Epidermal melanocyte (primary cell): ENCODE results near the gene C4orf33.
"Not testable (repeated sequence)": the region's sequence is repeated elsewhere in the genome, so short reads cannot be mapped to it uniquely, and the experiment has no call there.

Experiments used
- DNase-seq: peaks from one replicate; pipeline ENCODE4 v3.0.0; 2011; ENCODE audit warnings: low spot score; ENCODE audit not compliant: insufficient read length

C4orf33 gene

DNA sequence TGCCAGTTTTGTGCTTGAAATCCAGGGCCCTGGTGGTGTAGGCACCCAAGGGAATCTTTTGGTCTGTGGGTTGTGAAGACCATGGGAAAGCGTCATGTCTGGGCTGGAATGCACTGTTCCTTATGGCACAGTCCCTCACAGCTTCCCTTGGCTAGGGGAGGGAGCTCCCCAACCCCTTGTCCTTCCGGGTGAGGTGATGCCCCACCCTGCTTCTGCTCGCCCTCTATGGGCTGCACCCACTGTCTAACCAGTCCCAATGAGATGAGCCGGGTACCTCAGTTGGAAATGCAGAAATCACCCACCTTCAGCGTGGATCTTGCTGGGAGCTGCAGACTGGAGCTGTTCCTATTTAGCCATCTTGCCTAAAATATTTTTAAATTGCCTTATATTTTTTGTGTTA, 30.7 kb downstream of the C4orf33 start:
- not testable (repeated sequence) for DNase-seq

DNA sequence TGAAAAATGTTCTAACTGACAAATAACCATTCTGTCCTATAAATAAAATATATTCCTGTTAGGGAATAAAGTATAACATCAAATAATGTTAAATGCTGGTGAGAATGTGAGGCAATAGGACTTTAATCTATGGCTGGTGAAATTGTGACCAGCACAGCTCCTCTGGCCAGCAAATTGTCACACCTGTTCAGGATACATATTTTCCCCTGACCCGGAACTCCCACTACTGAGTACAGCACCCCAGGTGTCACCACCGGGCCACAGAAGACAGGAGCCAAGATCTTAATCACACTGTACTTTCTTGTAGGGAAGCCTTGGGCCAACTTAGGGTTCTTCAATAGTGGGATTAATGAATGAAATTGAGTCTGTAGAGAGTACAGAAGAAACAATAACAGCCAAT, 33.2 kb downstream of the C4orf33 start:
- DNase-seq, result no peak

DNA sequence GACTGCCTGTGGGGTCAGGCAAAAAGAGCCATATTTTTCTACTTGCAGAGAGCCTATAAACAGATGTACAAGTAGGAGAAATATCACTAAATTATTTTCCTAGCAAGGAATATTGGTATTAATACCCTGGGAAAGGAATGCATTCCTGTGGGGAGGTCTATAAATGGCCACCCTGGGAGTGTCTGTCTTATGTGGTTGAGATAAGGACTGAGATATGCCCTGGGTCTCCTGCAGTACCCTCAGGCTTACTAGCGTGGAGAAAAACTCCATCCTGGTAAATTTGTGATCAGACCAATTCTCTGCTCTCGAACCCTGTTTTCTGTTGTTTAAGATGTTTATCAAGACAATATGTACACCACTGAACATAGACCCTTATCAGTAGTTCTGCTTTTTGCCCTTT, 35.4 kb downstream of the C4orf33 start:
- no peak for DNase-seq

DNA sequence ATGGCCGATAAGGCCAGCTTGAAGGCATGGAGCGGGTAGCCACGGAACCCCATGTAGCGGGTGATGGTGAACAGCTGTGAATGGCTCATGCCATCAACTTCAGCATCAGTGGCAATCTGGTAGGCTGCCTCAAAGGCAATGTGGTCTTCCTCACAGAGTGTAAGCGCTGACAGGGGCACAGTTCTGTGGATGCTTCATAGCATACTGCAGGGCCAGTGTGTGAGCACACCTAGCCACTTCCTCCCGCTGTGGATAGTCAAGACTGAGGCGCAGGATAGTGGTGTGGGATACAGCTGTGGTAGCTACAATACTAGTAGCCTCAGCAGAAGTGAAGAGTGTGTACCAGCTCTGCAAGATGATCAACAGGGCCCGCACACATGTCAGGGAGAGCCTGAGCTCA, 40.5 kb downstream of the C4orf33 start:
- DNase-seq, result no peak

DNA sequence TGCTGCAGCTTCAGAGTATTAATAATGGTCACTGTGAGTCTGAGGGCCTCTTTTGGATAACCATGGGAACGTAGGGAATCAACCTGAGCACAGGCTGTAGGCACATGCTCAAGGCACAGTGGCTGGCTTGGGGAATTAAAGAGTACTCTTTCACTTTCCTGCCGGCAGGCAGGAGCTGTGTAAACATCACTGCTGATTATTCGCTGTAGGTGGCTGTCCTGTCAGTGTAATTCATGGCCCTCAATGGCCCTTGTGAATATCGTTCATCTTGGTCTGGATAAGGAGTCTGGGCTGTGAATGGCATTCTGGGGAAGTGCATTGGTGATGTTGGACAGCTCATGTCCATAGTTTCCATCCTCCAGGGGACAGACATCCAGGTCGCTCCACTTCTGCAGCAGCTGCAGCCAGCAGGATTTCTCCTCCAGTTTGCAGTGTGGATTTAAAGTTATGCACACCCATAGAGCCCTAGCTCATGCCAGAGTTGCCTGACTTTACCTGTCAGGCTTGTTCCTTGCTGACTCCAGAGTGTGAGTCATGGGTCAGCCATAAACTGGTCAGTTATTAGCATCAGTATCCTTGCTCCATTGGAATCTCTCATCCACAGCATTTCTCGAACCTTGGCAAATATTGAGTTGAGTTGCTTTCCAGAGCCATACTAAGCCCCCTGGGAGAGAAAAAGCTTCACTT, 43.0 kb downstream of the C4orf33 start:
- no peak for DNase-seq

DNA sequence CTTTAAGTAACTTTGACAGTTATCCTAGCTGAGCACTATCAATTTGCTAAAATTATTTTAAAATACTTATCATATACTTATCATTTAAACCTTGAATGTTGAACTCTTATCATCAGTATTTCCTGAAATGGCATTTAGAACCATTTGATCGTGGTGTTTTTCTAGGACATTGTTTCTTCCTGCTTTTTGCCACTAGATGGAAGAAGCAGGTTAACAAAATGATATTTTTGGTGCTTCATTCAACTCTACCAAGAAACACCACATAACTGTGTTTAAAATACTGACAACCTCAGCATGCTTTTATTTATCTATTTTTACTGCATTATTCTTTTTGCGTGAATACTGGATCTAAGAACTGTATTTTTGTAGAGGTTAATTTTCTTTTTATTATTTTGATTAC, 44.6 kb downstream of the C4orf33 start:
- no peak for DNase-seq

DNA sequence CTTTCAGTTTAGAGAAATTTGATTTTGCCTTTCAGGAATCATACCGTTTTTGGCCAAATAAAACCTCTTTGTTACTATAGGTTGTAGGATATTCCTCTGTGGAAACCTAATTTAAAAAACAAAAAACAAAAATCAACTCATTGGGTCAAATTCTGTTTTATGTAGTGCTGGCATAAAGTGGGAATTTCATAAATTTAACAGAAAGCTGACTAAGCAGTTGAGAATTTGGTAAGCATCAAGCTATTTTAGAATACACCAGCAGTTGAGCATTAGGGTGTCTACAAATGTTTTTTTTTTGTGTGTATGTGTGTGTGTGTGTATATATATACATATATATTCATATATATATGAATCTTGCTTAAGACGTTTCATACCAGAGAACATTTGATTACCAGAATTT, 47.4 kb downstream of the C4orf33 start:
- no peak for DNase-seq

DNA sequence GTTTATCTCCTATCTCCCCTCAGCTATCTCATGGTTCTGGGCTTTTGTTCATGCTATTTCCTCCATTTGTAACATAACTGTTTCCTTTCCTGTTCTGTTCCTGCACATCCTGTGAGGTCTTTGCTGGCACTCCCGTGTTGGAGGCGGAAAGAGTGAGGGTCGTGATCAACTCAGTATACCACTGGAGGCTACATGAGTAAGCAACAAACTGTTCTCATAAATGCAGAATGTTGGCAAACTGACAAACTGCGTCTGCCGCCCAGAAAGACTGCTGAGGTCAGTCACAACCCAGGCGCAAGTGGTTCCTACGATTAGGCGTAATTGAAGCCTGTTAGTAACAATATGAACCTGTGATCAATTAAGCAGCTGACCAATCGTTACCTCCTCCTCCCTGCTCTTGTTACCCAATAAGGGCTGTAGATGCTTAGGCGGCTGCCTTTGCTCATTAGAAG, 48.8 kb downstream of the C4orf33 start:
- no peak for DNase-seq

DNA sequence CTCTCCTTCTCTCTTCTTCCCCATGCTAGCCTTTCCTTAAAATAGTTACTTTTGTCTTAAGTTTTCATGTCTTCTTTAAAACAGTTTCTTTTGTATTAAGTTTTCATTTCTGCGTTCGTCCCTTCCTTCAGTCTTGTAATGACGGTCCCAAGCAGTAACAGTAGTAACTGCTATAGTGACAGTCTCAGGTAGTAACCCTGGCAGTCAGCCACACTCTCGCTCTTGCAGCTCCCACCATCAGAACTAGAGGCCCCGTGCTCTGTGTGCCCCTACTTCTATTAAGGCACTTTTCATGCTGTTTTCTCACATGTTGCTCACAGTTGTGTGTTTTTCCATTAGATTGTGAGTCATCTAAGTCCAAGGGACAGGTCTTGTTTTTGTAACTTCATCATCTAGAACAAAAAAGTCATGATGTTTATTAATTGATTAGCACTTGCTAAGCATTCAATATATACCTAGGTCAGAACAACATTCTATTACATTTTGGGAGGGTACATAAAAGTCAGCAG, 49.3 kb downstream of the C4orf33 start:
- DNase-seq, result no peak

DNA sequence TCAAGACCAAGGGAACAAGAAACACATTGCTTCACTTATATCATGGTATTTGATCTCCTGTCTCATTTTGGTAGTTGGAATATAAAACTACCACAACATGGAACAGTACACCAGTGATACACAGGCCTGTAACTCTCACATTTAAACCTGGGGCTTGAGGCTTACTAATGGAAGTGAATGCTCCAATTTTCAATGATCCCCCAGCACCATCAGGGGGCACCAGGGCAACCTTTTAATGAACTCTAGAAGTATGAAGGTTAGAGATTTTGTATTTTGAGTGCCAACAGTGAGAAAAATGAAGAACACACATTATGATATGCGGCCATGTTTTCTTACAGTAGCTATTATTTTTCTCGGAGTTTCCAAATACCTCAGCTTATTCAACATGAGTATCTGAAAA, 50.7 kb downstream of the C4orf33 start:
- DNase-seq, result no peak

DNA sequence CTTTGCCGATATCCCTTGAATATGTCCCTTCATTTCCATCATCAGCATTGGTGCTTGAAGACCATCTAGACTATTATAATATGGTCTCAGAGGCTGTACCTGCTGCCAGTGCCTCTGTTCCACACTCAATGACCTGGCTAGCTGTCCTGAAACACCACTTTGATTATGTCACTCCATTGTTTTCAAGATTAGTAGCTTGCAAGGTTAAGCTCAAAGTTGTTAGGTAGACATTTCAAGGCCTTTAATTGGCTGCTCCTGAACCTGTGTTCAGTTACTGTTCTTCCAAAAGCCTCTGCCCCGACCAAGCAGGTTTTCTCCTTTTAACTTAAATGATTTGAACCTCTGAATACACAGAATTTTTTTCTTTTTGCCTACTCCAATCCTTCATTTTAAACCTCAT, 52.9 kb downstream of the C4orf33 start:
- DNase-seq, result no peak

DNA sequence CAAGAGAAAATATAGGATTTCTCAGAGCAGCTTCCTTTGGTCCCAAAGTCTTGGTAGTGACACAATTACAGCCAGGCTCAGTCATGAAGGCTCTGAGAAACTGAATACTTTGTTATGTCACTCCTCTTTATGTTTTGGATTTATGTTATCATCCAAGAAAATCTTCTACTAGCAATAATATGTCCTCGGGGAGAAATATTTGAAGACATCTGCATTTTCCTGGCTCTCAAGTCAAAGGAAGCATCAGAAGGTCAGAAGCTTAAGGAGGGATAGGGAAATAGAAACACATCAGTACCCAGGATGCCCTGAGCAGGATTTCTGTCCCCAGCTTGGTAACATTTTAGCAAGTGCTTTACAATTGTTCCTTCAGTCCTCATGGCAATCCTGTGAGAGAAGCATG, 54.0 kb downstream of the C4orf33 start:
- no peak for DNase-seq

DNA sequence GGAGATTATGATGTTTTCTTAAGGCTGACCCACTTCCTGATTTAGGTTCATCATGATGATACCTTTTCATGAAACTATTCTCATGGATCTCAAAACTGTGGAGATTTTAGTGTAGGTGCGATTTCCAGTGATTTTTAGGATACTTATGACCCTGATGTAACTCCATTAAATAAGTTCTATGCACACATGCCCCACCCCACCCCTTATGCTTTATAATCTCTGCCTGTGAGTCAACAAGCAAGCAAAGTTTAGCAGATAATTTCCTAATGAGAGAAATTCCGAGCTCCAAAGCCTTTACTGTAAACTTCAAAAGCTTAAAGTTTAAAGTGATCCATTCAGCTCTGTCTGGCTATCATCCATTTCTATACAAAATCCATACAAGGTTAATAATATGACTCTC, 56.4 kb downstream of the C4orf33 start:
- no peak for DNase-seq

DNA sequence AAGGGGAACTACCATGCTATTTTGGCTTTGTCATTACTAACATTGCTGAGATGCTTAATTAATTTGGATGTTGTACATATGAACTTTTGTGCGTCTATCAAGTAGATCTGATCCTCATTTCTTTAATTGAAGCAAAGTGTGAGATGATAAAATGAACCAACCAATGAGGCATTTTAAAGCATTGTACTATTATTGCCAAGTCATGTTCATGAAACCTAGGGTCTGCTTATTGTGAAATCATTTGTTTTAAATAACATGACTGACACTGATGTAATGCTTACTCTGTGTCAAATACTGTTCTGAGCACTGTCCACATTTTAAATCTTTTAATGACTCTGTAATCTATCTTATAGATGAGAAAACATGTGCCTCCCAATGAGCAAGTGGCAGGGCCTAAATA, 57.7 kb downstream of the C4orf33 start:
- DNase-seq, result no peak

DNA sequence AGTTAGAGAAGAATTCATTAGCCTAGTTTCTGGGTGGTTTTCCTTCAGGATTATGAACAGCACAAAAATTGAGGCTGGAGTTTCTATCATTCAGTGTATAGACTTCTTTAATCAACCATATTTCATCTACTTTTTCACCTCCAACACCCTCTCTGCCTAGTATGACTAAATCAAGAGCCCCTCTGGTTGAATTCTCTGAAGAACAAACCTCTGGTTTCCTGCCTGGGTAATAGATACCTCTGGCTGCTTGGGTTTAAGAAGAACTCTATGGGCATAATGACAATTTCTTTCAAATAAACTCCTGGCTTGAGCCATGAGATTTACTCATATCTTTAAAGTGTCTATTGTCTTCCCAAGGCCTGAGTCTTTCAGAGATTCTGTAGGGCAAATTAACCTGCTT, 66.5 kb downstream of the C4orf33 start:
- no peak for DNase-seq

DNA sequence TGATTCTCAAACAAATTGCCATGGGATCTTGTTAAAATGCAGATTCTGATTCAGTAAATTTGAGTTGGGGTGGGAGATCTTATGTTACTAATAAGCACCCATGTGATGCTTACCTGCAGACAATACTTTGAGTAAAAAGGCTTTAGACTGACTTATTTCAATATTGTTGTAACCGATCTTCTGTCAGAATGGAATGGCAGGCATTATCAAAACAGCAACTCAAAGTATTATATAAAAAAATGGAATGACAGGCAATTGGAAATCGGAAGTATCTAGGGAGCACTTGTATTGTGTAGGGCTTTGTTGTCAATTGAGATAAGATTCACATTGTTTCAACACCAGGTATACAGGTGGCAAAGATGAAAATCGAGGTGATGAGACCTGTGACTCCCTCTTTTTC, 67.5 kb downstream of the C4orf33 start:
- DNase-seq, result no peak

DNA sequence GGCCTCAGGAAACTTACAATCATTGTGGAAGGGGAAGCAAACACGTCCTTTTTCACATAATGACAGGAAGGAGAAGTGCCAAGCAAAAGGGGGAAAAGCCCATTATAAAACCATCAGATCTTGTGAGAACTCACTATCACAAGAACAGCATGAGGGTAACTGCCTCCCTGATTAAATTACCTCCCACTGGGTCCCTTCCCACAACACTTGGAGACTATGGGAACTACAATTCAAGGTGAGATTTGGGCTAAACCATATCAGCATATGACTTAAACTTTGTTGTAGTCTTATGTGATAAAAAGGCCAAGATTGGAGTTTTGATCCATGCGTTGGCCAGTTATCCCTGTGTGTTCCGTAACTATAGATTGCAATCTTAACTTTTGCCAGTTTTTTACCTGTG, 68.3 kb downstream of the C4orf33 start:
- DNase-seq, result no peak
